RWPE2 (cell line): ENCODE results near the gene CTCFL.

Experiments
- ATAC-seq: fragments of 200-7000 bp; cut with Tn5 transposase; 3 replicates; pipeline ENCODE4 v1.9.1; 2021; ENCODE audit warnings: low read depth
- DNase-seq: peaks from one replicate; pipeline ENCODE4 v3.0.0-alpha.2; 2020; ENCODE audit warnings: low spot score
- H3K27ac ChIP-seq: fragments of 450-650 bp; 2 replicates; pipeline ENCODE4 v1.5.1; 2017; ENCODE audit warnings: mild to moderate bottlenecking; ENCODE audit not compliant: poor library complexity, severe bottlenecking
- H3K27me3 ChIP-seq: fragments of 250-450 bp; sonication (Bioruptor Pico); 2 replicates; pipeline ENCODE4 v1.5.1; 2021; ENCODE audit warnings: mild to moderate bottlenecking, moderate library complexity; ENCODE audit not compliant: insufficient read depth, poor library complexity, severe bottlenecking
- H3K36me3 ChIP-seq: fragments of 250-450 bp; sonication (Bioruptor Pico); 2 replicates; pipeline ENCODE4 v1.5.1; 2020; ENCODE audit warnings: low read depth, mild to moderate bottlenecking, moderate library complexity
- H3K4me1 ChIP-seq: fragments of 250-450 bp; sonication (Bioruptor Pico); 2 replicates; pipeline ENCODE4 v1.5.1; 2021; ENCODE audit warnings: mild to moderate bottlenecking, moderate library complexity; ENCODE audit not compliant: insufficient read depth, poor library complexity, severe bottlenecking
- H3K4me3 ChIP-seq: fragments of 250-450 bp; sonication (Bioruptor Pico); 2 replicates; pipeline ENCODE4 v1.5.1; 2021; ENCODE audit warnings: mild to moderate bottlenecking, moderate library complexity; ENCODE audit not compliant: severe bottlenecking
- H3K9me3 ChIP-seq: fragments of 250-450 bp; sonication (Bioruptor Pico); 2 replicates; pipeline ENCODE4 v1.5.1; 2021; ENCODE audit warnings: mild to moderate bottlenecking, moderate library complexity; ENCODE audit not compliant: severe bottlenecking
- CTCF ChIP-seq: fragments of 450-650 bp; IDR thresholded peaks from one replicate; pipeline ENCODE4 v1.5.1; 2017; ENCODE audit warnings: mild to moderate bottlenecking, moderate library complexity; ENCODE audit not compliant: poor library complexity, severe bottlenecking

The CTCFL gene

GRCh38 chr20:57480444-57481160 lies 44.3 kb downstream of the CTCFL start:
- no peaks in the 10 kb centered on the region for H3K4me1 ChIP-seq

GRCh38 chr20:57479196-57479595 lies 45.7 kb downstream of the CTCFL start:
- Histone ChIP-seq H3K4me1 (no peaks in the 10 kb centered on the region), H3K36me3 (no peaks in the 10 kb centered on the region), H3K27me3 (peaks cover 45% of the 10 kb centered on the region), H3K9me3 (peaks cover 3% of the 10 kb centered on the region), H3K27ac (no peak overlapping the region), H3K4me3 (no peak overlapping the region)
- ATAC-seq (no peak), DNase-seq (peak; percentile 64)
- TF ChIP-seq CTCF: no peak

More at GRCh38 chr20:57480444-57481160, 44.3 kb downstream of the CTCFL start:
- no peak overlapping the region for H3K4me3 ChIP-seq
- TF ChIP-seq CTCF: no peak
- DNase-seq (peak; percentile 72), ATAC-seq (no peak; the same call in 2 of the 3 replicates)
- H3K36me3 ChIP-seq: no peaks in the 10 kb centered on the region
- H3K27me3 ChIP-seq: peaks cover 53% of the 10 kb centered on the region
- H3K9me3 ChIP-seq: peaks cover 6% of the 10 kb centered on the region
- H3K27ac ChIP-seq: no peak overlapping the region

GRCh38 chr20:57478176-57478575 lies 46.8 kb downstream of the CTCFL start:
- no peak for TF ChIP-seq CTCF
- no peak for ATAC-seq
- H3K9me3 ChIP-seq: peaks cover 3% of the 10 kb centered on the region
- H3K27me3 ChIP-seq: peaks cover 45% of the 10 kb centered on the region
- H3K27ac ChIP-seq: no peak overlapping the region
- no peaks in the 10 kb centered on the region for H3K36me3 ChIP-seq
- no peak for DNase-seq
- no peaks in the 10 kb centered on the region for H3K4me1 ChIP-seq
- H3K4me3 ChIP-seq: no peak overlapping the region

- H3K27ac ChIP-seq: no peak overlapping the region
- ATAC-seq (no peak), DNase-seq (peak; percentile 77)
- H3K4me1 ChIP-seq: no peaks in the 10 kb centered on the region
- H3K9me3 ChIP-seq: peaks cover 3% of the 10 kb centered on the region
- peaks cover 45% of the 10 kb centered on the region for H3K27me3 ChIP-seq
- no peak overlapping the region for H3K4me3 ChIP-seq
- TF ChIP-seq CTCF: no peak
- no peaks in the 10 kb centered on the region for H3K36me3 ChIP-seq
These were observed 48.1 kb downstream of the CTCFL start for GRCh38 chr20:57476641-57477461.
